Endometrial microvascular endothelial cells (primary cell): ENCODE results near the gene ZNF750. TPM values are rescaled to one million over a fixed set of nuclear protein-coding genes. Genes with fewer than 3 reads are reported as not detected.

Experiments
- in situ Hi-C: cut with HindIII; loops from 2 replicates; pipeline ENCODE4 v1.10.0; 2017; ENCODE audit warnings: low sequenced_read_pairs, low pct_unique_long_range_greater_than_20kb; ENCODE audit errors: inconsistent ontology term
- total RNA-seq: library from RNA; depleted of rRNA; stranded (reverse); fragments of >200 nt; gene quantifications from one replicate; pipeline ENCODE4 v1.2.3, GENCODE V29; 2015; ENCODE audit errors: inconsistent ontology term

The ZNF750 gene
- total RNA-seq, 1 donor from 2014 or later = 0.09 TPM

GRCh38 chr17:82841921-82842596, 2.2 kb upstream of the ZNF750 start:
- in situ Hi-C loops = no loop called here

- in situ Hi-C loops = no loop called here
Measured at GRCh38 chr17:82840431-82840831, 609 bp upstream of the ZNF750 start.

GRCh38 chr17:82838386-82839063, 1.3 kb downstream of the ZNF750 start:
- in situ Hi-C loops = no loop called here

- in situ Hi-C loops = no loop called here
Measured at GRCh38 chr17:82837586-82838320, 2.1 kb downstream of the ZNF750 start.

DNA sequence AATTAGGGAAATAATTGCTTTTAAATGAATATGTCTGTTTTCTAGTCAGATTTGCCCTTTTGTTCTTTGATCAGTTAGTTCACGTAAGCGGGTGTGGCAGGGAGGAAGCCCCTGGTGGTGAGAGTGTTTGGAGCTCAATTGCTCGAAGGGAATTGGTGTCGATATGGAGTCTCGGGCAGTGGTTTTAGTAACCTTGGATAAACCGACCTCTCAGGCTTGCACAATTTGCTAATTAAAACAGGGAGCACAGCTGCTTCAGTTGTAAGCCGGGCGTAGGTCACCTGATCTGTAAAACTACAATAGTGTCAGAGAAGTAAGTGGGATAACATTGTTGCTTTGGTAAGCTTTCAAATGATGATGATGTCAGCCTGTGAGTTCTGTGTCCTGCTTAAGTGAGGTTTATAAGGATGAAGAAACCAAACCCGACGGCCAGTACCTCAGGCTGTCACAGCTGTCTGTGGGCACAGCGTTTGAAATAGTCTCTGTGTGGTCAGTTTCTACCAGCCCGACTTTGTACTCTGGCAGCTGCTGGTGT, 2.9 kb downstream of the ZNF750 start:
- in situ Hi-C loops = no loop called here

DNA sequence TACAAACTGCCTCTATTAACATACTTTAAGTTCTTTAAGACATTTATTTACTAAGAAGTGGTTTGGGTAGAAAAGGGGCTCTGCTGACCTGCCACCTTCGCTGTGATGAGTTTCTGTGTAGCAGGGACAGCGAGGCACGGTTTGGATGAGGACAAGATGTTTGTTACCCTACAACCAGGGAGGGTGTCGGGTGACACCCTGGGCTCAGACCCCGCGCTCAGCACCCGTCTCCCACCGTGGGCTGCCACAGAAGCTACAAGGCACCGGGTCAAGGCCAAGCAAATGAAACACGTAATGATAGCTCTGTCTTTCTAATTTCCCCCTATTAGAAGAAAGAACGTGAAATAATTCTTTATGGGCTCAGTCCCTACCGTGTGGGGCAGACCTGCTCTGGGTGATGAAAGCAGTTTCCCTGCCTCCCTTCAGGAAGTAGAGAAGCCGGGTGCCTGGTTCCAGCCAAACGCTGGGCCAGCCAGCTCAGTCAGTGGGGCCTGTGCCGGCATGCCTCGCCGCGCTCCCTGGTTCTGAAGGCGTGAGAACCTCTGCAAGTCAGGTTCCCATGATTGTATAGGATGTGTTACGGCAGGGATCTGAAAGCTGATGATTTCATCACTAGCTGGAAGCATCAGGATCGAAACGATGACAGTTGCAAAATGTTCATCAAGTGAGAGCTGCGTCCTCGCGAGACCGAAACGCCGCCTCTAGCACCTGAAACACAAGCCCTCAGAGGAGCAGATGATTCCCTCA, 3.9 kb downstream of the ZNF750 start:
- in situ Hi-C loops = no loop called here

- in situ Hi-C loops = no loop called here
Measured at GRCh38 chr17:82835122-82835521, 4.7 kb downstream of the ZNF750 start.

GRCh38 chr17:82832881-82833475, 6.8 kb downstream of the ZNF750 start:
- in situ Hi-C loops = no loop called here

GRCh38 chr17:82832411-82832810, 7.4 kb downstream of the ZNF750 start:
- in situ Hi-C loops = no loop called here

- in situ Hi-C loops = no loop called here
Measured at GRCh38 chr17:82831818-82832200, 8.0 kb downstream of the ZNF750 start.

GRCh38 chr17:82831041-82831817, 8.6 kb downstream of the ZNF750 start:
- in situ Hi-C loops = no loop called here

GRCh38 chr17:82830249-82830661, 9.6 kb downstream of the ZNF750 start:
- in situ Hi-C loops = no loop called here

DNA sequence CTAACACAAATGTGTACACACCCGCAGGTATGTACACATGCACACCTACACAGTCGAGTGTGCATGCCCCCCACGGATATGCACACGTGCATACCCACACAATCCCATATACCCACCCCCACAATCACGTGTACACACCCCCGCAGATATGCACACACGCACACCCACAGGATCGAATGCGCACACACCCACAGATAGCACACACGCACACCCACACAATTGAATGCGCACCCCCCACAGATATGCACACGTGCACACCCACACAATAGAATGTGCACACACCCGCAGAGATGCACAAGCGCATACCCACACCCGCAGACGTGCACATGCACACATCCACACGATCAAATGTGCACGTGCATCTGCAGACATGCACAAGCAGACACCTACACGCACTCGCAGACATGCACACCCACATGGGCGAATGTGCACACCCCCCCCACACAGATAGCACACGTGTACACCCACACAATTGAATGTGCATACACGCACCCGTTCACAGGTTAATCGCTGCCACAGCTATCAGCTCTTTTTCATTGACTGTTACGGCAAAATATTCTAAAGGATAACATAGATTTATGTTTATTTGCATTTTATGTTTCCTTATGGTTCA, 10.8 kb downstream of the ZNF750 start:
- in situ Hi-C loops = no loop called here

DNA sequence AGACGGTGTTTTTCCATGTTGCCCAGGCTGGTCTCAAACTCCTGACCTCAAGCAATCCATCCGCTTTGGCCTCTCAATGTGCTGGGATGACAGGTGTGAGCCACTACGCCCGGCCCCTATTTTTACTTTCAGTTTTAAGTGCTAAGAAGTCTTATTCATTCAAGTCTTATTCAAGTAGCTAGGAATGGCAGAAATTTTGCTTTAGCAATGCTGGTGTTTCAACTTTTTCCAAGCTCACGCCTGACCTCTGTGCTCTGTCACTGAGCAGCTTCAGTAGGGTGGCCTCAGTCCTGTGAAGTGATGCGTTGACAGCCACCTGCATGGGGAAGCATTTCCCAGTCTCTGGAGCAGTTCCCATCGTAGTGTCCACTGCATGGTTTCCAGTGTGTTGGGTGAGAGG, 12.9 kb downstream of the ZNF750 start:
- in situ Hi-C loops = no loop called here

GRCh38 chr17:82826211-82826610, 13.6 kb downstream of the ZNF750 start:
- in situ Hi-C loops = no loop called here

DNA sequence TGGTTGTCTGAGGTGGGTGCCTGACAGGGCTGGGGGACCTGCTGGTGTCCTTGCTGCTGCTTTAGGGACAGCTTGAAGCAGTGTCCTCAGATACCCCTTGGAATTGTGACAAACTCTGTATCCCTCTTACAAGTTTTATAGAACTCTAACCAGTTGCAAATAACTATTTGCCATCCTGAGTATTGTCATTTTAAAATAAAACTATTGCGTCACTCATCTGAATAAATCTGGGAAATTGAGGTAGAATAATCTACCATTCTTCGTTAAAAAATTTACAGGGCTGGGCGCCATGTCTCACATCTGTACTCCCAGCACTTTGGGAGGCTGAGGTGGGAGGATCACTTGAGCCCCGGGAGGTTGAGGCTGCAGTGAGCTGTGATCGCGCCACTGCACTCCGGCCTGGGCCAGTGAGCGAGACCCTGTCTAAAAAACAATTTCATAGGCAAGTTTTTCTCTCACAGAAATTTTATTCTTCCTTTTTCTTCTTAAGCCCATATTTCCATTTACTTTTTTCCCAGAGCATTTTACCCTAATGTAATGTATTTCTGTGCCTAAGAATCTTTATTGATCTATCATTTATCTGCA, 14.2 kb downstream of the ZNF750 start:
- in situ Hi-C loops = no loop called here

GRCh38 chr17:82823004-82823403, 16.8 kb downstream of the ZNF750 start:
- in situ Hi-C loops = no loop called here
